HG02970 (cell line): ENCODE measurements around the gene RNF220.

Source experiments
- ATAC-seq: cut with Tn5 transposase; IDR thresholded peaks from one replicate; pipeline ENCODE4 v1.9.1; 2021; ENCODE audit warnings: mild to moderate bottlenecking, moderate library complexity, moderate number of reproducible peaks; ENCODE audit not compliant: unreplicated experiment, low FRiP score

The RNF220 gene

DNA sequence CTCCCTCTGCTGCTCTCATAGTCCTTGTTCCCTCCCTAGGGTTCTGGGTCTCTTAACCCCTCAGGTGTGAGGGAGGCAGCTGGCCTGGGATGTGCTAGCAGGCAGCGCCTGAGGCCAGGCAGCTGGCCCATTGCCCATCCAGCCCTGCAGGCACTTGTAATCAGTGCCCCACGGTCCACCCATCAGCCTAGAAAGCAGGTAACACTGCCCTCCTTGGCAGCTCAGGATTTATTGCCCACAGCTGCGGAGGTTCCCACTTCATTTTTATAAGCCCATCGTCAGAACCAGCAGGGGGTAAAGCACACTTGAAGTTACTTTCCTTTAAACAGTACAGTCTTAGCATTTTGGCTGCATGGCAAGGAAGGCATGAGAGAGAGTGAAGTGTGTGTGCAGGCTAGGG is 198.7 kb downstream of the RNF220 start:
- no peak for ATAC-seq

DNA sequence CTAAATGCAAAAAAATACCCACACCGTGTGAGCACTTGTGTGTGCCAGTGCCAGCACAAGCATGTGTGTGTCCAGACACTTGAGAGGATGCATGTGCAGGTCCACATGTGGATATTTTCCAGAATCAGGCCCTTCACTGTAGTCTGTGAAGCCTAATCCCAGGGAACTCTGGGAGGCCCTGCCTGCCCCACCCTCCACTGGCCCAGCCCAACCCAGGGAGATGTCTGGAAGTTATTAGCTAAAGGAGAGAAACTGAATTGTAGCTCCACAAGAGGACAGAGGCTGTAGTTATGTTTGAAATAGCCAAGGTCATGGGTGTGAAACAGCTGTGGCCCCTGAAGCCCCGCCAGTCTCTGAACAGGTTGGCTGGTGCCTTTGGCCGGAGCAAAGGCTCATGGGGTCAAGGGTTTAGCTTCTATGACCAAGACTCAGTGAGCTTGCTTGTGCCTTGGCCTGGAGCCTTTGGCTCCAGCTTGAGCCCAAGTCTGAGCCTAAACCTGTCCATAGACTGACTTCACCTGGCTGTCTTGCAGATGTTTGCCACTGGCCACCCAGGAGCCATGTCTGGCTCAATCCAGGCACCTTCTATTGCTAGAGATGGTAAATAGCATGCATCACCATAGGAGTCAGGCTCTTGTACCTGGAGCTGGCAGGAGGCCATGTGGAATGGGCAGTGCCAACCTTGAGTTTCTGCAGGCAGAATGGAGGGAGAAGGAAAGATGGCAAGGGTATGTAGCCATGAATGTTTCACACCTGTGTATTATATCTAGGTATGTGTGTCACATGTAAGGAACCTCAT is 199.3 kb downstream of the RNF220 start:
- ATAC-seq, result no peak

DNA sequence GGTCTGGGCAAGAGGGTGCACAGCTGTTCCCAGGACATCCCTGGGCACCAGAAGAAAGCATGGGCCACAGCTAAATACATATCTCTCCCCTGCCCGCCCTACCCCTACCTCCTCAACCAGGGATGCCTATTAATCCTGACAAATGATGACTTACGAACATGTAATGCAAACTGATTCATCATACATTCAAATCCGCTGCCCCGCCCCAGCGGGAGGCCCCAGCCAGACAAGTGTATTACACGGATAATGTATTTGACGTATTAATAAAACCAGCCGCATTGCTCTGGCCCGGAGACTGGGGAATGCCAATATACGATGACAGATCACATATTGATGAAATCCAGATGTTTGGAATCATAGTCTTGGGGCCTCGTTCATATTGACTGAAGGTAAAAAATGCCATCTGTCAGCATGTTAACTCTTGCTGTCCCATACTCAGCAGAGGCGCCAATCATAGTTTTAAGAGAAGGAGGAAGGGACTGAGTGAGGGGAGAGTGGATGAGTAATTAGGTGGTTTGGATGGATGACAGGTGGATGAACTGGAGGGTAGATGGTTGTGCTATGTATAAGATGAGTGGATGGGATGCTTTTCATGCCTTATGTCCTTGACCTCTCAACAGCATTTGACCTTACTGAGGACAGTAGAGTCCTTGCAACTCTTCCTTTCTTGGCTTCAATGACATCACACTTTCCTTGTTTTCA is 201.0 kb downstream of the RNF220 start:
- ATAC-seq, result no peak

DNA sequence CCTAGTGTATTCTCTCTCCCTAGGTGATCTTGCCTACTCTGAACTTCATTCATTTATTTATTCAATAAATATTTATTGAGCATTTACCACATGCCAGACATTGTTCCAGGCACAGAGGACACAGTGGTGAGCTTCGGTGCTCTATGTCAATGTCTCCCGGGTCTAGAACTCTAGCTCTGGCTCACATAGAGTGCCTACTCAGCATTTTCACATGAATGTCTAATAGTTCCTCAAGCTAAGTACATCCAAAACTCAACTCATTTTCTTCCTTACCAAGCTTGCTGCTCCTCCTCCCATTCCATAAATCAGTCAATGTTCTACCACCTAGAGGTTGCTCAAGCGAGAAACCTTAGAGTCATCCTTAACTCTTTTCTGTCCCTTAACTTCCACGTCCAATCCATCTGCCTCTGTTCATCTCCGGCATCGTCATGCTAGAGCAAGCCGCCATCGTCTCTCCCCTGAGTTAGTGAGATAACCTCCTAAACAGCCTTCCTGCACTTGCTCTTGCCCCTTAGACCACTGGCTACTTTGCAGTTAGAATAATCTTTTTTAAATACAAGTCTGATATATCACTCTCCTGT is 201.7 kb downstream of the RNF220 start:
- no peak for ATAC-seq

DNA sequence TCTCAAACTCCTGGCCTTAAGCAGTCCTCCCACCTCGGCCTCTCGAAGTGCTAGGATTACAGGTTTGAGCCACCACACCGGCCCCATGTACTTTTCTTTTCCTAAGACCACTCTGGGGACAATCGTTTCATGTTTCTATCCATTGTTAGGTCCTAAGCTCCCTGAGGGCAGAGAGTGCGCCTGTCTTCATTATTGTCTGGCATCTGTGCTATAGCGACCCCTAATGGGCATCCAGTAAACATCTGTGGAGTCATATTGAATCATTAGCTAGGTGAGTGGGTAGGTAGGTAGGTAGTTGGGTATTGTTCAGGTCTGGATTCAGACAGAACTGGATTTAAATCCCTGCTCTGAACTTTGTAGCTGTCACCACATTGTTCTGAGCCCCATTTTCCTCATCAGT is 203.1 kb downstream of the RNF220 start:
- ATAC-seq, result no peak

DNA sequence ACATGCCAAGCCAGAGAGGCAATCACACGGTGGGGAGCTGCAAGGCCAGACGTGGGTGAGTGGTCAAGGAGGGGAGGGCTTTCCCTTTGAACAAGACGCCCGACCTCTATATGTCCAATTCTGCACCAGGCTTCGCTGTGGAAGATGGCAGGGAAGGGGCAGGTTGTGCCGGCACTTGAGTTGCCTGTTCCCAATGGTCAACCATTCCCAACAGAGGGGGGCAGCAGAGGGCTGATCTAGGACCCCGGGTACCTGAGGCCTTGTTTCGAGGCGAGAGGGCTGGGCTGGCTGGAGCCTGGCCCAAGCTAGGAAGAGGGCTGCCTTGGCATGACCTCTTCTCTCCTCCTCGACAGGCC is 204.3 kb downstream of the RNF220 start:
- no peak for ATAC-seq

DNA sequence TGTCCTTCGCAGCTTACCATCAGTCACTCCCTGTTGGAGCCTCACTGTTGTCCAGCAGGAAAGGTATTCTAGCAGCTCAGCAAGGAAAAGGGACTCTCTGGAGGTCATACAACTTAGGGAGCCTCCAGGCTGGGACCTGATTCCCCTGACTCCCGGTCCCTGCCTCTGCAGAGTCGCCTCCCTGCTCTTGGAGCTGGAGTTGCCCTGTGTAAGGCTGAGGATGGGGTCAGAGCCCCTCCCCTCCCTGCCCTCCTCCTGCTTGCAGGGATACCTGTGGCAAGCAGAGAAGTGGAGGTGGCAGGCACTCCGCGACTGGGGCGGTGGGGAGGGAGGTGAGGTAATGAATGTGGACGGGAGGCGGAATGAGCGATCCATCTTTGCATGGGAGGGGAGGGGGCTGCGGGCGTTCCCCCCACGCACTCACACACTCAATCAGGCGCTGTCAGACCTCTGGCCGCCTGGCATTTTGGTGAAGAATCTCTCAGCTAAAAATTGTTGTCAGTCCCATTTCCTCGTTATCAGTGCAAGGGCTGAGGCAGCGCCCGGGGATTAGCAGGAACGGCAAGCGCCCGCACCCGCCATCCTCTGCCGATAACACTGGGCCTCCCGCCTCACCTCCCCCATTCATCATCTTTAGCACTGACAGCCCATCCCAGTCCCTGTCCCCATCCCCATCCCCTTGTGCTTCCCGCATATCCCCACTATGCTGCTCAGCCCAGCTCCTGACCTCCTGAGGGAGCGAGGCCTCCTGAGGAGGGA is 204.9 kb downstream of the RNF220 start:
- ATAC-seq, result no peak

DNA sequence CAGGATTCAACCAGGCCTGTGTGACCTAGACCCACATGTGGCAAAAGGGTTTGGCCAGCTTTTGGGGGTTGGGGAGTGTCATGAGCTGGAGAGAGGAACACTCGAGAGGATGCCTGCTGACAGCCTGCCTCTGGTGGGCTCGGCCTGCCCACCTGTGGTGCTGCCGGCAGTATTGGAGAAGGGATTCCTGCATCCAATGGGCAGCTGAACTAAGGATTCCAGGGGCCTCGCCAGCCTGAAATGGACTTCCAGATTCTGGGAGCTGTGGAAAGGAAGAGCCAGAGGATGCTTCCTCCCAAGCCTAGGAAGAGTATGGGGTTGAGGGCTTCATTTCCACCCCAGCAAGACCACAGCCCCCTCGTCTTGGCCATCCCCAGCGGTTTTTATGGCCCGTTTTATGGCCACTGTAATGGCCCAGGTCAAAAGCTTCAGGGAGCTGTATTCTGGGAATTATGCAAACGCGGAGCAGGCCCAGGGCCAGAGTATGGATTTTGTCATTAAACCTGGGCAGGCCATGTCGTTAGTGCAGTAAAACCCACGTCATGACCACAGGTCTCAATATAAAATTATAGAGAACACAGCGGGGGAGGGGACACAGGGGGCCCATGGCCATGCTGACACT is 205.6 kb downstream of the RNF220 start:
- no peak for ATAC-seq

DNA sequence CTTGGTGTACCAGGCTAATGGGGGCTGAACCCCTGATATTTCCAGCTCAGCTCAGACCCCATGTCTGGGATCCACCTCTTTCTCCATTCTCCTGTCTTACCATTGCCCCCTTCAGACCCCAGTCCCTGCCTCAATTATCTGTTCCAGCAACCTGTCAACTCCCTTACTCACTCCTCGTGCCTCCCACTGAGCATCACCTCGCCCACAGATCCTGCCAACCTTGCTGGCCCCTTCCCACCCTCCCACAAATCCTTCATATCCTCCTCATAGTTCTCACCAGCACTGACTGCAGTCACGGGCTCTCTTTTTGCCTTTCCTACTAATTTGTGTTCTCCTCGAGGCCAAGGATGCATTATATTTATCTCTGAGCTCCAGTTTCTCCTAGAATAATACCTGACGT is 206.4 kb downstream of the RNF220 start:
- no peak for ATAC-seq

DNA sequence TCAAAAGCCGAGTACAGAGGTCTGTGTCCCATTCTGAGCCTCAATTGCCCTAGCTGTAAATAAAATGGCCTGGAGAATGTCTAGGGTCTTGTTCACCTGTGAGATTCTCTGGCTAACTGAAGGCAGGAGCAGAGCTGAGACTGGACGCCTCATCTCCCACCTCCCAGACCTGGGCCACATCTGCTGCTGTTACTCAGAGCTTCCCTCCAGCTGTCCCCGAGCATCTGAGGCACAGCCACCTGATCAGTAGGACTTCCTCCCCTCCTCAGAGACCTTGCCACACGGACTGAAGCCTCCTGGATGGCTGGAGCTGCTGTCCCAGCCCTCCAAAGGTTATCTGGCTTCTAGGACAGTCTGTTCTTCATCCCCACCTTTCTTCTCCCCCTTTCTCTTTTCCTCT is 206.8 kb downstream of the RNF220 start:
- no peak for ATAC-seq

DNA sequence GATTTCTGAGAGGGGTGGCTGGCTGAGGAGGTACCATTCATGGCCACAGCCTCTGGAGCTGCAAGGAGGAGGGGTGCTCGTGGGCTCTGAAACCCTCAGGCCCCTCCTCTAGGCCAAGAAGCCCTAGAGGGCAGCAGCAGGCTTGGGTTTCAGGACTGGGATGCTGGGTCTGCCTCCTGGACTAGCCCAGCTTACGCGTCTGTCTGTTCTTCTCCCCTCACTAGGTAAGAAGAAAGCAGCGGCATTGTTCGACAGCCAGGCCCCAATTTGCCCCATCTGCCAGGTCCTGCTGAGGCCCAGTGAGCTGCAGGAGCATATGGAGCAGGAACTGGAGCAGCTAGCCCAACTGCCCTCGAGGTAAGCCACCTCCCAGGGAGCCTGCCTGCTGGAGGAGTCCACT is 208.9 kb downstream of the RNF220 start:
- no peak for ATAC-seq

DNA sequence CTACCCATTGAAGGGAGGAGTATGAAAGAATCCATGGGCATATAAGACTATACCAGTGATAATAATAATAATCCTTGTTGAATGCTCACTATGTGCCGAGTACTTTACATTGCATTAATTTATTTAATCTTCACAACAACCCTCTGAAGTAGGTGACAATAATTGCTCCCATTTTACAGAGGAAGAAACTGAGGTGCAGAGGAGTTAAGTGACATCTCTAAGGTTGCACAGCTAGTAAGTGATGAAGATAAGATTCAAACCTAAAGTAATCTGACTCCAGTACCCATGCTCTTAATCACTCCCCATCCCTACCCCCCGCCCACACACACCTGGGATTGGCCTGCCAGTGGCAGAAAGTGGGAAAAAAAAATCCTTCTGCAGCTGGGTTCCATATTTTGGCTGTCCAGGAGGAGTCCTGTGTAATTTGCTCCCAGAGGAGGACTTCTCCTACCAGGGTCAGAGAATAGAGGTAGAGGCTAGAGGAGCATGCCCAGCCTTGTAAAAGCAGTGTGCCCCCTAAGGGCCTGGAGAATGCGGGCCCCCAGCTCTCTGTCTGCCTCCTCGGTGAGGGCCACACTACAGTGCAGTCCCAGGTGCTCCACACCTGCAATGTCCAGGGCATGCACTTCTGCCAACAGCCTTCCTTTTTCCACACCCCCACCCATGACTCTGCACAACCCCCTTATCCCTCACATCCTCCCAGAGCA is 211.4 kb downstream of the RNF220 start:
- no peak for ATAC-seq

DNA sequence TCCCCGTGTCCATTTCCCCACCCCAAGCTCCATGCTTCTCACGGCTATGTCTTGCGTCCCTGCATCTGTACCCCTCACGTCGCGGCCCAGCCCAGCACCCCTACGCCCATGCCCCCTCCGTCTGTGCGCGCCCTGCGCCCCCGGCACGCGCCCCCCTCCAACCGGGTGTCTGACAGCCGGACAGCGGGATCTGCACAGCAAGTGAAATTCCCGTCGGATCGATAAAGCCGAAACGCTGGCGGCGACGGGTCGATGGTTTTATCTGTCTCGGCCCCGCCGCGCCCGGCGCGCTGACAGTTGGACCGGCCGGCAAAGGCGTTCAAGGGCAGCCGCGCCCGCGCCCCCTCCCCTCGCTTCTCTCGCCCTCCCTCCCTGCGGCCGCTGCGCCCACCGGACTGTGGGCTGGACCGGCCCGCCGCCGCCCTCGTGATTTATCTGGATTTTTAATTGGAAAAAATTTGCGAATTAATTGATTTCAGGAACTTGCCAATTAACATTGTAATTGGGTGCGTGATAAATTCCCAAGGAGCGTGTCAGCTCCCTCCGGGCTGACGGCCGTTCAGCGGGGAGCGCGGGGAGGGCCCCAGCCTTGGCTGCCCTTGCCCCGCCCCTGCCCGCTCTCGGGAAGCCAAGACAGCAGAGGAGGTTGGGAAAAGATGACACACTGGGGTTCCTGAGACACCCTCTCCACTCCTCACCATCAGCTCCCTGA is 212.1 kb downstream of the RNF220 start:
- ATAC-seq, result no peak

DNA sequence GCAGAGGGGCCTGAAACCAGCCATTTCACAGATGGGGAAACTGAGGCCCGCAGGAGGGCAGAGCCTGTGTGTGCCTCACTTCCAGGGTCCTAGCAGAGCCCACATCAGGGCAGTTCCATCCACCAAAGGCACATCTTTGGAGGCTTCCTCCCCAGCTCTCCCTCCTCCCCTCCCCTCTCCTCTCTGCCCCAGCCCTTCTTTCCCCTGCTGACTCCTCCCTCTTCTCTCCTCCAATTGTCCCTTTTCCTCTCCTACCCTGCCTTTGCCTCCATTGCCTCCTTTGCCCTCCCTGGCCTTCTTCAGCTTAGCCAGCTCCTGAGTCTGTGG is 212.6 kb downstream of the RNF220 start:
- ATAC-seq, result no peak

DNA sequence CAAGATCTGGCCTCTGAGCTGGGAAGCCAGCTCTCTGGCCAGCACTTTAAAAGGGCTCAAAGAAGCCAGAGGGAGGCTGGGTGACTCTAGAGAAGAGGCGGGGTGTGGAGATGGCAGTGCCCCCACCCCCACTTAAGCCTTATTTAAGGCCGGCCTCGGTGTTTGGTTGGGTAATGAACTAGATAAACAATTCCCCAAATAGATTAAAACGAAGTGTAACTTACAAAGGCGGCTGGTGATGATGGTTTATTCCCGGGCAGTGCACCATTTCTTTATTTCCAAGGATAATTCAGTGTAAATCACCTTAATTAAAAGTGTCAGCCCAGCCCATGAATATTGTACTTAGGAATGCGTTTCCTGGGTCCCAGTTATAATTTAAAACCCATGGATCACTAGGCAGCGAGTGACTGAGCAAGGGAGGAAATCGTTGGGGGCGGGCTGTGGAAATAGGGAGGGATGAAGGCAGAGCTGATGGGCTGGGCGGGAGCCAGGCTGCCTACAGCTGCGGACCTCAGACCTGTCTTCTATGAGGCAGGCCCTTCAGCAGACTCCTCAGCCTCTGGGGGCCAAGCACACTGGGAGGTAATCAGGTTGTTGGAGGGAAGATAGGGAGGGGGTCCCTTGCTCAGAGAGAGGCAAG is 214.3 kb downstream of the RNF220 start:
- ATAC-seq, result no peak

DNA sequence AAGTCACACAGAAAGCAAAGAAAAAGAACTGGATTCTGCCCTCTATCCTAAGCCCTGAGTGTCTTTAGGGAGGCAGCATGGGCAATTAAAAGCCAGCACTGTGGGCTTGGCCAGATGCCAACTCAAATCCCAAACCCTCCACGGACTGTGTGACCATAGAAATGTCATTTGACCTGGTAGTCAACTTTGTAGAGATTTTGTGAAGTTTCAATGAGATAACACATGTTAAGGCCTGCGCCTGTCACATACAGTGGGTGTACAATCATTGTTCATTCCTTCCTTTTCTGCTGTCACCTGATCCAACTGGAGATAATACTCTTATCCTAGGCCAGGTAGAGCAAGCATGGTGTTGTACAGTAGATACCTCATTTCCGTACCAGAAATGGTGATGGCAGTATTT is 215.0 kb downstream of the RNF220 start:
- no peak for ATAC-seq

DNA sequence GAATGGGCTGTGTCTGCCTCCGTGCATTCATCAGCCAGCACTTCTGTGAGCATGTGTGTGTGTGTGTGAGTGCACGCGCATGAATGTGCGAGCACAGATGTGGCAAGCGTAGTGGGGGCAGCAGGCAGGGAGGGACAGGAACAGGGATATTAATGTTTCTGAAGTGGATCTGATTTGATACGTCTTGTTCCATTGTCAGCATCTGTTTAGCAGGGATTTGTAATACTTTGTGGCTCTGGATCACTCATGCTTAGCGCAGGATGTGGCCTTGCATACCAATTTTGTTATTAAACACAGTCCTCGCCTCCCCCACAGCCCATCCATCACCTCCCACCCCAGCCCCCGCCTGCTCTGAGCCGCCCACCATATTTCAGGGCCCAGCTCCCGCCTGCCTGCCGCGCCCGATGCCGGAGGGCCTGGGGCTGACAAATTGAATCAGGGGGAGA is 216.8 kb downstream of the RNF220 start:
- ATAC-seq, result no peak

DNA sequence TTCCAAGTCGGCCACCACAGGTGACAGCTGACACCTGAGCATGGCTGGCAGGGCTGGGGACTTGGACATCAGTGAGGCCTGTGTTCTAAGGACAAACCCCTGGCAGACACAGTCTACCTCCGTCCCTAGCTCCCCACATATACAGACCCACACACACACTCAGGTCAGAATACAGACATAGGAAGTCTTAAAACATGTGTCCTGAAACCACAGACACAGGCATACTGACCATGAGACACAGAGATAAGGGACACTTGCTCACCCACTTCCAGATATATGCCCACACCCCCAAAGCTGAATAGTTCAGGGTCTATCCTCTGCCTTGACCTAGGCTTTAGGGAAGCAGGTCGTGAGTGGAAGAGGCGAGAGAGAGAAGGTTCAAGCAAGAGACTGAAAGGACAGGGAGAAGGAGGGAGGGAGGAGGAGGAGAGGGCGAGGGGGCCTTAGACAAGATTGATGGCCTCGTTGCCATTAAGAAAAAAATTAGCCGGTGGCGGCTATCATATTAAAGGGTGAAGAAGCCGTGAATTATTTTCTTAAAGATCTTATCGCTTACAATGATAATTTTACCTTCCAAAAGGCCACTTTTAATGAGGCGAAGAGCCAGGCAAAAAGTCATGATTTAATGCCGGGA is 219.3 kb downstream of the RNF220 start:
- ATAC-seq, result no peak

DNA sequence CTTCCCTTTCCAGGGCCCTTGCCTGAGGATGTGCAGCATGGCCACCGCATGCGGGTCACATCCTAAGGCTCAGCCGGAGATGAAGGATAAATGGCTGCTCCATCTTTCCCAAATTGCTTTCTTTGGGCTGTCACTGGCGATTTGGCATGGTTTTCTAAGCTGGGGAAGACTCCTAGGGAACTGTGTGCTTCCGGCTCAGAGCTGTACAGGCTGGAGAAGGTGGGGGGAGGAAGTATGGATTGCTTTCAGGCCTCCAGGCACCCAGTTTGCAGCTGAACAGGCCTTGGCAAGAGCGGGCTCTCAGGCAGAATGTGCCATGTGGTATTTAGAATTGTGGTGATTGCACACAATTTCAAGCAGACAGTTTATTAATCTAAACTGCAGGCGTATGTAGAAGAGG is 220.3 kb downstream of the RNF220 start:
- ATAC-seq, result no peak
